Right lobe of liver (tissue), 4 donors: ENCODE data around the gene DHRSX.

ENCODE experiments used
- POLR2A ChIP-seq: fragments of 450-650 bp; IDR thresholded peaks from one replicate; pipeline ENCODE4 v1.6.1; 2017; ENCODE audit warnings: antibody characterized with exemption, mild to moderate bottlenecking
- TF ChIP-seq, protein P1 (sequence below), 4 donors: fragments of 200-600 bp in 3 of 4; fragments of 450-650 bp in 1 of 4; IDR thresholded peaks; one replicate each; pipeline versions ENCODE4 v1.5.1 to v1.8.0; 2016 to 2022; ENCODE audit warnings: antibody characterized with exemption in 4 of 4, mild to moderate bottlenecking in 2 of 4
- donor health status: DM: no; HTN: no; CAD: no.
- donor health status: DM: no; HTN: no; CAD: no.
- donor health status: DM: no; HTN: yes; CAD: no.

DNA sequence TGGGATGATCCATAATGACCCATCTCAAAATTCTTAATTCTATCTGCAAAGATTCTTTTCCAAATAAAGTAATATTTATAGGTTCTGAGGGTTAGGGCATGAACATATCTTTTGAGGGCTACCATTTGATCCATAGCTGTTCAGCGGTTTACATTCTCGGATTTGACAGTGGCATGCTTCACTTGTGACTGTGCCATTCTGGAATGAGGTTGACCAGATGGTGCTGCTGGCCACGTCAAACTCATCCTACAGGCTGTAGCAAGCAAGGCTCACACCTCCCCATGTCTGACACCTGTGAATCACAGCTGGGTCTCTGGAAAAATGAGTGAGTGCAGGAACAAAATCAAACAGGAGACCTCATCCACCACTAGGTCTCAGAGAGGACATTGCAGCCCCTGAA is 280.5 kb downstream of the DHRSX start:
- TF ChIP-seq, protein P1, sequence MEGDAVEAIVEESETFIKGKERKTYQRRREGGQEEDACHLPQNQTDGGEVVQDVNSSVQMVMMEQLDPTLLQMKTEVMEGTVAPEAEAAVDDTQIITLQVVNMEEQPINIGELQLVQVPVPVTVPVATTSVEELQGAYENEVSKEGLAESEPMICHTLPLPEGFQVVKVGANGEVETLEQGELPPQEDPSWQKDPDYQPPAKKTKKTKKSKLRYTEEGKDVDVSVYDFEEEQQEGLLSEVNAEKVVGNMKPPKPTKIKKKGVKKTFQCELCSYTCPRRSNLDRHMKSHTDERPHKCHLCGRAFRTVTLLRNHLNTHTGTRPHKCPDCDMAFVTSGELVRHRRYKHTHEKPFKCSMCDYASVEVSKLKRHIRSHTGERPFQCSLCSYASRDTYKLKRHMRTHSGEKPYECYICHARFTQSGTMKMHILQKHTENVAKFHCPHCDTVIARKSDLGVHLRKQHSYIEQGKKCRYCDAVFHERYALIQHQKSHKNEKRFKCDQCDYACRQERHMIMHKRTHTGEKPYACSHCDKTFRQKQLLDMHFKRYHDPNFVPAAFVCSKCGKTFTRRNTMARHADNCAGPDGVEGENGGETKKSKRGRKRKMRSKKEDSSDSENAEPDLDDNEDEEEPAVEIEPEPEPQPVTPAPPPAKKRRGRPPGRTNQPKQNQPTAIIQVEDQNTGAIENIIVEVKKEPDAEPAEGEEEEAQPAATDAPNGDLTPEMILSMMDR (IDR thresholded peaks at IDR 0.05), result no peak
- TF ChIP-seq POLR2A, result no peak
